Karpas-422 (cell line): ENCODE measurements around the gene PGBD5. TPM values are rescaled to one million over a fixed set of nuclear protein-coding genes. Genes with fewer than 3 reads are reported as not detected.
"Not testable (repeated sequence)": the region's sequence is repeated elsewhere in the genome, so short reads cannot be mapped to it uniquely, and the experiment has no call there.

Experiments
- DNase-seq: peaks from one replicate; pipeline ENCODE4 v3.0.0-alpha.2; 2015
- H2AFZ ChIP-seq: fragments of 200-600 bp; sonication (generic); 2 replicates; pipeline ENCODE4 v1.6.1; 2014; ENCODE audit warnings: antibody characterized with exemption, low read length, mixed read lengths
- H3K27ac ChIP-seq: fragments of 200-600 bp; sonication (generic); 2 replicates; pipeline ENCODE4 v1.5.1; 2014; ENCODE audit warnings: mild to moderate bottlenecking, low read length, moderate library complexity
- H3K27me3 ChIP-seq: fragments of 200-600 bp; sonication (generic); 2 replicates; pipeline ENCODE4 v1.6.1; 2014; ENCODE audit warnings: low read length, mixed read lengths
- H3K36me3 ChIP-seq: fragments of 200-600 bp; sonication (generic); 2 replicates; pipeline ENCODE4 v1.6.1; 2014; ENCODE audit warnings: low read length, mixed read lengths; ENCODE audit not compliant: insufficient read depth
- H3K4me1 ChIP-seq: fragments of 200-600 bp; sonication (generic); 2 replicates; pipeline ENCODE4 v1.6.1; 2014; ENCODE audit warnings: mild to moderate bottlenecking, low read length, mixed read lengths
- H3K4me2 ChIP-seq: fragments of 200-600 bp; sonication (generic); 2 replicates; pipeline ENCODE4 v1.6.1; 2014; ENCODE audit warnings: low read length, low read depth, mild to moderate bottlenecking; ENCODE audit not compliant: poor library complexity, severe bottlenecking
- H3K4me3 ChIP-seq: fragments of 200-600 bp; sonication (generic); 2 replicates; pipeline ENCODE4 v1.5.1; 2014; ENCODE audit warnings: mild to moderate bottlenecking, antibody characterized with exemption, low read length, mixed read lengths
- H3K79me2 ChIP-seq: fragments of 200-600 bp; sonication (generic); 2 replicates; pipeline ENCODE4 v1.6.1; 2014; ENCODE audit warnings: mild to moderate bottlenecking, low read length, mixed read lengths
- H3K9ac ChIP-seq: fragments of 200-600 bp; sonication (generic); 2 replicates; pipeline ENCODE4 v1.6.0; 2014; ENCODE audit warnings: low read length
- H3K9me2 ChIP-seq: fragments of 200-600 bp; sonication (generic), shearing (Covaris generic); replicated peaks from 2 replicates; pipeline ENCODE4 v1.6.0; 2014; ENCODE audit warnings: mild to moderate bottlenecking, low read length, moderate library complexity; ENCODE audit not compliant: insufficient read depth
- H3K9me3 ChIP-seq: fragments of 300-700, 200-600 bp; sonication (generic); 2 replicates; pipeline ENCODE4 v1.6.1; 2014; ENCODE audit warnings: low read length, mixed read lengths
- H4K20me1 ChIP-seq: fragments of 200-600 bp; sonication (generic); 2 replicates; pipeline ENCODE4 v1.6.1; 2014; ENCODE audit warnings: mild to moderate bottlenecking, antibody characterized with exemption, low read length, low read depth; ENCODE audit not compliant: insufficient read depth
- total RNA-seq: library from RNA; depleted of rRNA; stranded (reverse); fragments of >200 nt; shearing (Covaris generic); gene quantifications from 2 replicates; pipeline ENCODE4 v1.2.3, GENCODE V29; 2014; ENCODE audit warnings: low replicate concordance

PGBD5 gene
- total RNA-seq, 1 experiment from 2014 or later: not detected

GRCh38 chr1:230413061-230413460, 13.1 kb downstream of the PGBD5 start:
- Histone ChIP-seq H2AFZ (no peak overlapping the region), H3K79me2 (no peaks in the 10 kb centered on the region), H3K4me2 (no peak overlapping the region), H3K9me2 (0 out of 2 replicates have a peak, but pooled peaks cover 3% of the 10 kb centered on the region), H3K9ac (no peak overlapping the region), H3K4me3 (no peak overlapping the region), H3K27me3 (no peaks in the 10 kb centered on the region), H3K4me1 (no peaks in the 10 kb centered on the region), H4K20me1 (no peaks in the 10 kb centered on the region), H3K9me3 (no peaks in the 10 kb centered on the region), H3K27ac (no peak overlapping the region), H3K36me3 (no peaks in the 10 kb centered on the region)
- DNase-seq: no peak

DNA sequence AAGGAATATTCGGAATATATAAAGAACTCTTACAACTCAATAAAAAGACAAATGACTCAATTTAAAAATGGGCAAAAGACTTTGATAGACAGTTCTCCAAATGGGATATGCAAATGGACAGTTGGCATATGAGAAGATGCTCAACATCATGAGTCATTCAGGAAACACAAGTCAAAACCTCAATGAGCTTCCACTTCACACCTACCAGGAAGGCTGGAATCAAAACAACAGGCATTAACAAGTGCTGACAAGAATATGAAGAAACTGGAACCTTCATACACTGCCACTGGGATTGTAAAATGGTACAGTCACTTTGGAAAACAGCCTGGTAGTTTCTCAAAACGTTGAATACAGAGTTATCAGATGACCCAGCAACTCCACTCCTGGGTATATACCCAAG, 17.2 kb downstream of the PGBD5 start:
- H4K20me1 ChIP-seq: no peaks in the 10 kb centered on the region
- no peaks in the 10 kb centered on the region for H3K4me1 ChIP-seq
- H3K4me3 ChIP-seq: no peak overlapping the region
- H3K9me2 ChIP-seq: 0 out of 2 replicates have a peak, but pooled peaks cover 3% of the 10 kb centered on the region
- no peak overlapping the region for H3K4me2 ChIP-seq
- no peaks in the 10 kb centered on the region for H3K9me3 ChIP-seq
- H3K36me3 ChIP-seq: no peaks in the 10 kb centered on the region
- no peaks in the 10 kb centered on the region for H3K27me3 ChIP-seq
- no peak for DNase-seq
- H2AFZ ChIP-seq: no peak overlapping the region
- no peak overlapping the region for H3K27ac ChIP-seq
- H3K9ac ChIP-seq: no peak overlapping the region
- H3K79me2 ChIP-seq: no peaks in the 10 kb centered on the region

GRCh38 chr1:230407351-230407750, 18.8 kb downstream of the PGBD5 start:
- Histone ChIP-seq H2AFZ (no peak overlapping the region), H3K27ac (no peak overlapping the region), H3K4me1 (no peaks in the 10 kb centered on the region), H3K36me3 (no peaks in the 10 kb centered on the region), H3K79me2 (no peaks in the 10 kb centered on the region), H3K4me3 (no peak overlapping the region), H3K27me3 (no peaks in the 10 kb centered on the region), H3K9ac (no peak overlapping the region), H3K9me3 (no peaks in the 10 kb centered on the region), H3K4me2 (no peak overlapping the region), H3K9me2 (0 out of 2 replicates have a peak, but pooled peaks cover 3% of the 10 kb centered on the region), H4K20me1 (no peaks in the 10 kb centered on the region)
- no peak for DNase-seq

DNA sequence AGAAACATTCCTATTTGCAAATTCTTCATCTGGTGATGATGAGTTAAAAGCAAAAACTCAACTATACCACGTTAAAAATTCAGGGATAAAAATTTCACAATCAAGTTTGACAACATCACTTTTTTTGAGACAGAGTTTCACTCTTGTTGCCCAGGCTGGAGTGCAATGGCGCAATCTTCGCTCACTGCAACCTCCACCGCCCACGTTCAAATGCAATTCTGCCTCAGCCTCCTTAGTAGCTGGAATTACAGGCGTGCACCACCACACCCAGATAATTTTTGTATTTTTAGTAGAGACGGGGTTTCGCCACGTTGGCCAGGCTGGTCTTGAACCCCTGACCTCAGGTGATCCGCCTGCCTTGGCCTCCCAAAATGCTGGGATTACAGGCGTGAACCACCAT, 19.4 kb downstream of the PGBD5 start:
- H3K27me3 ChIP-seq, H3K9ac ChIP-seq, H3K9me2 ChIP-seq, H3K4me1 ChIP-seq, DNase-seq, H2AFZ ChIP-seq, H4K20me1 ChIP-seq, H3K27ac ChIP-seq, H3K4me3 ChIP-seq, H3K79me2 ChIP-seq, H3K36me3 ChIP-seq, H3K4me2 ChIP-seq, H3K9me3 ChIP-seq: not testable (repeated sequence)

- no peaks in the 10 kb centered on the region for H3K36me3 ChIP-seq
- H3K9me3 ChIP-seq: no peaks in the 10 kb centered on the region
- H2AFZ ChIP-seq: no peak overlapping the region
- H3K4me3 ChIP-seq: no peak overlapping the region
- no peaks in the 10 kb centered on the region for H3K4me1 ChIP-seq
- no peaks in the 10 kb centered on the region for H3K79me2 ChIP-seq
- H4K20me1 ChIP-seq: no peaks in the 10 kb centered on the region
- no peaks in the 10 kb centered on the region for H3K27me3 ChIP-seq
- no peaks in the 10 kb centered on the region for H3K9me2 ChIP-seq
- H3K4me2 ChIP-seq: no peak overlapping the region
- H3K27ac ChIP-seq: no peak overlapping the region
- no peak for DNase-seq
- no peak overlapping the region for H3K9ac ChIP-seq
Observed at GRCh38 chr1:230403442-230403841, 22.7 kb downstream of the PGBD5 start.

DNA sequence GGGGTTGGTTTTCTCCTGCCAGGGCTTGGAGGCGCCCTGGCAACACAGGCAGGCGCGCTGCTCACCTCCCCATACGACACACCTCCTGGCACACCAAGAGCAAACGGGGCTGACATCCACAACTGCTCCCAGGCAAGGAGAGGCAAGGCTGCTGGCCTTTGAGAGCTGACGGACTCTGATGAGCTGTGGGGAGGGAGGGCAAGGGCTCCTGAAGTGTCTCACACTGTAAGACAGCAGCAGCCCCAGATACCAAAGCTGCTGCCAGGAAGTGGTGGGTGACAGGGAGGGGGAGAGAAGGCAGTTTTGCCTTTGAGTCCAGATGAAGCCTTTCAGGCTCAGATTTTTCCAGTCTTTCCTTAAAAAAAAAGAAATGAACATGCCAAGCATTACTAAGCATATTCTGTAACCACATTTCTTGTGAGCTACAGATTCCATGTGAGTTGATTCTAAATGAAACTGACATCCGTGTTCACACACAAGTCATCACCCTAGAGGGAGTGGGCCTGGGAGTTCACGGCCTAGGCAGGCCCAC, 24.3 kb downstream of the PGBD5 start:
- no peaks in the 10 kb centered on the region for H3K9me3 ChIP-seq
- H3K27ac ChIP-seq: no peak overlapping the region
- H3K36me3 ChIP-seq: no peaks in the 10 kb centered on the region
- H3K79me2 ChIP-seq: no peaks in the 10 kb centered on the region
- no peak overlapping the region for H3K4me3 ChIP-seq
- DNase-seq: no peak
- H2AFZ ChIP-seq: no peak overlapping the region
- no peaks in the 10 kb centered on the region for H3K9me2 ChIP-seq
- no peaks in the 10 kb centered on the region for H3K27me3 ChIP-seq
- H4K20me1 ChIP-seq: no peaks in the 10 kb centered on the region
- H3K9ac ChIP-seq: no peak overlapping the region
- H3K4me2 ChIP-seq: no peak overlapping the region
- no peaks in the 10 kb centered on the region for H3K4me1 ChIP-seq

- no peaks in the 10 kb centered on the region for H4K20me1 ChIP-seq
- no peak overlapping the region for H3K4me2 ChIP-seq
- no peak overlapping the region for H3K9ac ChIP-seq
- no peak overlapping the region for H3K27ac ChIP-seq
- no peak overlapping the region for H2AFZ ChIP-seq
- no peaks in the 10 kb centered on the region for H3K9me2 ChIP-seq
- no peaks in the 10 kb centered on the region for H3K36me3 ChIP-seq
- H3K4me3 ChIP-seq: no peak overlapping the region
- no peak for DNase-seq
- no peaks in the 10 kb centered on the region for H3K9me3 ChIP-seq
- H3K27me3 ChIP-seq: no peaks in the 10 kb centered on the region
- H3K4me1 ChIP-seq: no peaks in the 10 kb centered on the region
- no peaks in the 10 kb centered on the region for H3K79me2 ChIP-seq
Observed at GRCh38 chr1:230401101-230401500, 25.0 kb downstream of the PGBD5 start.

- Histone ChIP-seq H3K4me1 (no peaks in the 10 kb centered on the region), H3K79me2 (no peaks in the 10 kb centered on the region), H3K27me3 (no peaks in the 10 kb centered on the region), H3K9ac (no peak overlapping the region), H3K4me3 (no peak overlapping the region), H3K9me3 (no peaks in the 10 kb centered on the region), H3K27ac (no peak overlapping the region), H3K36me3 (no peaks in the 10 kb centered on the region), H3K9me2 (no peaks in the 10 kb centered on the region), H3K4me2 (no peak overlapping the region), H2AFZ (no peak overlapping the region), H4K20me1 (no peaks in the 10 kb centered on the region)
- DNase-seq: no peak
Observed at GRCh38 chr1:230400007-230400344, 26.2 kb downstream of the PGBD5 start.
